Stimulated activated CD4-positive, alpha-beta T cell treated with anti-CD3 and anti-CD28 coated beads, Interleukin-15, amount 100 ng/mL, for 48 hours (primary cell): ENCODE measurements around the gene CORO6.

Source experiments
- DNase-seq, 2 donors: peaks; one replicate each; pipeline ENCODE4 v3.0.0-alpha.2; 2020; ENCODE audit warnings: low read depth in 2 of 2

CORO6 gene

DNA sequence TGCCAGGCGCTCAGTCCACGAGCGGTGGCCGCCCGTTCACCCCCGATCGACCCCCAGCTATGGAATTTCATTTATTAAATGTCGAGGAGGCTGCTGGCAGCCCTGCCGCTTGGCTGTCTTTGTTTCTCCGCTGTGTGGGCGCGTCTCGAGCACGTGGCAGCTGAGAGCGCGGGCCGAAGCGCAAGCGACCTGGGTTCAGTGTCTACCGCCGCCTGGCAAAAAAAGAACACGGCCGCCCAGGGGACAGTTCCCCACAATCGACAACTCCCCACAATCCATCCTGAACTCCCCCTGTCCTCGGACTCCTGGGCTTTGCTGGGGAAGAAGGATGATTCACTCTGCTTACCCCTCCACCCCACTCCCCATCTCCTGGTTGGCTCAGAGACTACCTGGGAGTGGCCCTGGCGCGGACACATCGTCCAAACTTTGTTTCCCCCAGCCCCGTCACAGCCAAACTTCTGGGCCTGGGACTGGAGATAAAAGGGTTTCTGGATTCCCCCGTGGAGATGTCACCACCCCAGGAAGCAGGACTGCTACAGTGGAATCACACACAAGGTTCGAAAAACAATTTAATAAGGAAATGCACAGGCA, 31.5 kb downstream of the CORO6 start:
- peak in 1 of 2 donors; percentile 36 for DNase-seq

DNA sequence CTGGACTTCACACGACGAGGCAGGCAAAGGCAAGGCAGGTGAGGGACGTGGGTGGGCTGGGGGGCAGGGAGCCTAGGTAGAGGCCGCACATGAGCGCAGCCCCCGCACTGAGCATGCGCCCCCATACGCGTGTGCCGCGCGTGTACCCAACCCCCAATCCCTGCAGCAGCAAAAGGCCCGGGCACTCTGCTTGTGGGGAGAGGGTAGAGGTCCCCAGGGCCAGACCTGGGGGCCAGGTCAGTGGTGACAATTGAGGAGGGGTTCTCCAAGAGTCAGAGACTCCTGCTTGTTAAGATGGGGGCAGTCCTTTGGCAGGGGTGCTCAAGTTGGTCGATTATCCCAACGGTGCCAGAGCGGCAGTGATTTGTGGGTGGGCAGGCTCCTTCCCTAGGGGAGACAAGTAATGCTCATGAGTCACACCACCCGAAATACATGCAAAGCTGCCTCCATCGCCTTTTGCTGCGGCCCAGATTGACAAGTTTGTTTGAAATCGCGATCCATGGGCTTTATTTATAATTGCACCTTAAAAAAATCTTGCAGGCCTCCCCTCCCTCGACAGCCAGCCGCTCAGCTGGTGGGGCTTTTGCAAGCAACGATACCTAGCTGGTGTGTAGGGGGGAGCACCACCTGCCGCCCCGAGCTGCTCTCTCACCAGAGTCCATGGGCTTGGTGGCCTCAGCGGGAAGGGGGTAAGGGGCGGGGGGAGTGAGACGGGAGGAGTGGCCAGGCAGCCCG, 32.1 kb downstream of the CORO6 start:
- no peak for DNase-seq

DNA sequence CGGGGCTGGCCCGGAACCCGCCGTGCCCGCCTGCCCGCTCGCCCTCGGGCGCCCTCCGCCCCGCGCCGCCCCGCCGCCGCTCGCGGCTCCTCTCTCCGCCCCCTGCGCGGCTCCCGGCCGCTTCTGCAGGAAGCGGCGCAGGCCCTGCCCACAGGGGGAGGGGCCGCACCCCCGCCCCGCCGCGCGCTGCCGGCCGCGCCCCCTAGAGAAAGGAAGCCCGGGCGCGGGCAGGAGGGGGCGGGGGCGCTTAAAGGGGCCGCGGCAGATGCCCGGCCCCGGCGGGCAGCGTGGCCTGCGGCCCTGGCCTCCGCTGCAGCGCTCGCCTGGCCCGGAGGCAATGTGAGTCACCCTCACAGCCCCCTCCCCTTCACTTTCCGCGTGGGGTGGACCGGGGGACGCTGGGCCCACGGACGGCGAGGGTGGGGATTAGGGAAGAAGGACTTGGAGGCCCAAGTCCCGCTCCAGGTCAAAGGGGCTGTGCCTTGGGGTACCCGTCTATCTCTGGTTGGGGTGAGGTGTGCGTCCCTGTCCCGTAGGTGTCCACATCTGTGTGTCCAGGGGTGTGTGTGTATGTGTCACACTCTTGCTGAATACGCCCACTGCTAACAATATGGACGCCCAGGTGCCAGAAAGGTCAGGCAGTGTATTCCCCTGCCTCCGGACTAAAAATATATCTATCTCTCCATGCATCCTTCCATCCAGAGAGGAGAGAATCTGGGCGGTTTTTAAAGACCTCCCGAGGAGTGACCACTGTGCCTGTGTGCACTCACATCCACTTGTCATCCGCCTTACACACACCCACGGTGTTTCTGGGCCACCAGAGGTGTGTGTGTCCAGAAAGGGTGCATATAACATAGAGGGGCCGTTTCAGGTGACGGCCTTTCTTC, 32.9 kb downstream of the CORO6 start, which contains the start of gene GIT1:
GIT1 (minus strand) TSS at position 125 of the 887 bp plus-strand sequence. CDS start 270 bp downstream, outside the sequence.
- DNase-seq, result peak in 1 of 2 donors; percentile 81

DNA sequence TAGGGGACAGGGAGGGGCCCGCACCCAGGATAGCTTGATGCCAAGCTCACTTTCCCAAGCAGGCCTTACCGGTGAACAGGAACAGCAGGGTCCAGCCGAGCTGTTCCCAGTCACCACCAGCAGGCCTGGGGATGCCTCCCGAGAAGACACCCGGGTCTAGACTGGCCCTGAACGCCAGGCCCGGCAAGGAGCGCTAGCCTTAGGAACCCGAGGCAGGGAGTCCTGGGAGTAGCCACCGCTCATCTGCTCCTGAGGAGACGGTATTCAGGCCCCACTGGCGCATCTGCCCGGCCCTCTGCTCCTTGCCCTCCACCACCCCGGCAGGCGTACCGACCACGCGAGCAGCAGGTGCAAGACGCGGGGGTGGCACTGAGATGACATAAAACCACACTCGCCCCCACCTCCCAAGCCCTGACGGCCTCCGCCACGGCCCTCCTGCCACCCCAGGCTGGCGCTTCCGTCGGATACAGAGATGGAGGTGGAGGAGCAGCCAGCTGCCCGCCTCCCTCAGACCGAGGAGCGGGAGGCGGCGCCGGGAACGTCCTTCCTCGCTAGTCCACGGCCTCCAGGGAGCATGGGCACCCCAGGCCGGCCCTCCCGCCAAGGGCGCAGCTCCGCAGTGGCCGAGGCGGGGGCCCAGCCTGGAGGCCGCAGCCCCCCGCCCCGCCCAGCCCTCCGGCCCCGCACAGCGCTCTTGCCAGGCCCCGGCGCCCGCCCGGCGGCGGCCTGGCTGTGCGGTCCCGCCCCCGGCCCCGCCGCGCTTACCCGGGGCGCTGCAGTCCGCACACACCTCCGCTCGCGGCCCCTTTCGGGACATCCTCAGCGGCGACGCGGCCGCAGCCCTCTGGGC, 33.9 kb downstream of the CORO6 start:
- DNase-seq, result peak in 1 of 2 donors; percentile 27

DNA sequence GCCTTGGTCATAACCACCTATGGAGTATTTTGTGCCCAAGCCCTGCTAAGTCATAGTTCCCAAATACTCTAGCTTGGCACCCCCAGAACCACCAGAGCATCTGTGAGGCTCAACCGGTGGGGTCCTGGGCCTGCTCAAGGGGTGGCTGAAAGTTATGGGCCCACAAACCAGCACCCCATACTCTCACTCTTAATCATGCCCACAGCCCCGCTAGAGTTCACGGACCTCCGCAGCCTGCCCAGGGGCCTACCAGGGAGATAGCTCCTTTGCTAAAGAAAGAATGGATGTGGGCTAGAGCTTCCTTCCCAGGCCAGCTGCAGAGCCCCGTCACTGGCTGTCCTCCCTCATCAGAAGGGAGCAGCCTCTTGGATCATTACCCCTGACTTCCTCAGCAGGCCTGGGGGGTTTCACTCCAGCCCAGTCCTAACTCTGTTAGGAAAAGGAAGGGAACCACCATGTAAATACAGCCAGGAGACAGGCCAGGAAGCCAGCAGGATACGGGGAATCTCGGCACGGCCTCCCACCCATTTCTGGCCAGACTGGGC, 34.6 kb downstream of the CORO6 start:
- DNase-seq, result no peak

DNA sequence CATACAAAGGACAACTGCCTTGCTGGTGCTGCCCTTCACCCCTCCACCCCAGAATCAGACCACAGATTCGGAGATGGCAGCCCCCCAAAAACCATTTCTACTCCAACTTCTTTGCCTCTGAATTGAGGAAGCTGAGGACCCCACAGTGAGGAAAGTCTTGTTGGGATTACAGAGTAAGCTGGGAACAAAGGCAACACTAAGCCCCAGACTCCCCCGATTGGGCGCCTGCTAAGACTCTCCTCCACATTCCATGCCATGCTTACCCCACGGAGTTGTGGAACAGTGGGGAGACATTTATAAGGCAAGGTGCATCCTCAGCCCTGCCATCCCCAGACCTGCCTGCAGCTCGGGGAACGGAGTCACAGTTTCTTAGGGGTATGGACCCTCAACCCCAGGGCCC, 35.1 kb downstream of the CORO6 start:
- DNase-seq, result no peak

DNA sequence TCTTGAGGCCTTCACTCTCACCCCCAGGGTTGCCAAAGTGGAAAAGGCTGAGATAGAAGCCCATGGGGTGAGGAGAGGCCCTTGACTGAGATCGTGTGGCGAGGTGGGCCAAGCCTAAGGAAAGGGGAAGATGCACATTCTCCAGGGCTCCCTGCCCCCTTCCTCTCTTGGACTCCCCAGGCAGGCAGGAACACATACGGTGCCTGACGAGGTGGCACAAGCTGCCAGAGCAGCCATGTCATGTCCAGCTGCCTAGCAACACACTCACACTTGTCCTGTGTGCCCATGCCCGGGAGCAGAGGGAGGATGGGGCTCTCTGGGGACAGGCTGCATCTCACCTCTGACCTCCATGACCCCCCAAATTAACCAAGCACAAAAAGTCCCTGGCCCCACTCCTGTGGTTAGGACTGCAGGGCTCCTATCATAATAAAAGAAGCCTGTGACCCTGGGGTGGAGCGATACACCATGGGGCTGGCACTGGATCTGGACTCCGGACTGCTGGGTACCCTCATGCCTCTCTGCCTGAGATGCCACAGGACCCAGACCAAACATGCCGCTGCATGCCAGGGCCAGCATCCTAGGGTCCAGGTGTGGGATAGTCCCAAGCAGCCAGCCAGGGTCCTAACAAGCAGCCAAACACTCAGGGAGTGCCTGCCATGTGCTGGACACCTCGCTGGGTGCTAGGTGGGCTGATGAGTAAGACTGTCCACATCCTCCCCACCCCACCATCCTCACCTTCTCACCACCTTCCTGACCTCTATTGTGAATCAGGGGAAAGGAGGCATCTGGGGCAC, 35.8 kb downstream of the CORO6 start:
- no peak for DNase-seq

DNA sequence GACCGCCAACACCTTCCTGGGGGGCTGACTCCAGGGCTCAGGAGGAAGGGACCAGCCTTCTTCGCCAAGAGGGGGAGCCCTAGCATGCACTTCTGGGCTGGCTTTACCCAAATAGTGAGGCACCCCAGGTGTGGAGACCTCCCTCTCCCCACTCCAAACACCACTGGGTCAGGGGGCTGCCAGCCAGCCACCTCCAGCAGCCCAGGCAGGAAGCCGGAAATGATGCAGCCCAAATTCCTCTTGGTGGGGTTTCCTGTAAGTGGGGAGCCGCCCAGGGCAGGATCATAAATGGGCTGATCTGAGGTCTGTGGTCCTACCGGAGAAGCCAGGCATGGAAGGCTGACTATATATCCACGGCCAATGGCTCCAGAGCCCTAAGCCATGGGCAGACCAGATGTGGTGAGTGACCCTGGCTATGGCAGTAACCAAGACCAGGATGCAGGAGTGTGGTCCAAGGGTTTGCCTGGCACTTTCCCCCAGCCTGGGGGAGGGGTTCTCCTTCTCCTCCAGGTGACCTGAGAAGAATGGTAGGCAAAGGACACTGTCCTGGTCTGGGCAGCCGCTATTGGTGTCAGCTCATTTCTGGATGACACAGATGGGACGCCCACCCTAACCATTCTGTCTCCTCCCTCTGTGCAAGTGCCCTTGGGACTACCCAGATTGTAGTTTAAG, 37.5 kb downstream of the CORO6 start:
- no peak for DNase-seq

DNA sequence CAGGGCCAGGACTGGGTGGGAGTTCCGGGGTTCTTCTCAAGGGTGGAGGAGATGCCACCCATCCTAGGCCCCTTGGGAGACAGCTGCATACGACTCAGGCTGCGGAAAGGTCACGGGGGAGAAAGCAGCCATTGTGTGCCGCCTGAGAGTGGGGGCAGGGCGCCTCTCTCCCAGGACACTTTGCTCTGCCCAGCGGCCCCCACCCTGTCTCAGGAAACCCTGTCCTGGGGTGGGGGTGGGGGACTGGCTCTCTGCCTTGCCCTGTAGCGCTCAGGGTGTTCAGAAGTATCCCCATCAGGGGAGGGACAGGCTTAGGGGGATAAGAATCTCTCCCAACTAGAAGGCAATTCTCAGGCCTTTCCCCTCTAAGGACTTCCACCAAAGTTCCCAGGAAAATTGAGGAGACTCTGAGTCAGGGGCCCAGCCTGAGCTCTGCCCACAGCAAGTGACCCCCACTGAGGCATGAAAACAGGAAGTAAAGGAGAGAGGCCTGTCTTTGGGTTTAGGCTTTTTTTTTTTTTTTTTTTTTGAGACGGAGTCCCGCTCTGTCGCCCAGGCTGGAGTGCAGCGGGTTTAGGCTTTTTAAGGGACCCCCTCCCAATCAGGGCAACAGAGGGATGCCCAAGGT, 38.1 kb downstream of the CORO6 start:
- no peak for DNase-seq

DNA sequence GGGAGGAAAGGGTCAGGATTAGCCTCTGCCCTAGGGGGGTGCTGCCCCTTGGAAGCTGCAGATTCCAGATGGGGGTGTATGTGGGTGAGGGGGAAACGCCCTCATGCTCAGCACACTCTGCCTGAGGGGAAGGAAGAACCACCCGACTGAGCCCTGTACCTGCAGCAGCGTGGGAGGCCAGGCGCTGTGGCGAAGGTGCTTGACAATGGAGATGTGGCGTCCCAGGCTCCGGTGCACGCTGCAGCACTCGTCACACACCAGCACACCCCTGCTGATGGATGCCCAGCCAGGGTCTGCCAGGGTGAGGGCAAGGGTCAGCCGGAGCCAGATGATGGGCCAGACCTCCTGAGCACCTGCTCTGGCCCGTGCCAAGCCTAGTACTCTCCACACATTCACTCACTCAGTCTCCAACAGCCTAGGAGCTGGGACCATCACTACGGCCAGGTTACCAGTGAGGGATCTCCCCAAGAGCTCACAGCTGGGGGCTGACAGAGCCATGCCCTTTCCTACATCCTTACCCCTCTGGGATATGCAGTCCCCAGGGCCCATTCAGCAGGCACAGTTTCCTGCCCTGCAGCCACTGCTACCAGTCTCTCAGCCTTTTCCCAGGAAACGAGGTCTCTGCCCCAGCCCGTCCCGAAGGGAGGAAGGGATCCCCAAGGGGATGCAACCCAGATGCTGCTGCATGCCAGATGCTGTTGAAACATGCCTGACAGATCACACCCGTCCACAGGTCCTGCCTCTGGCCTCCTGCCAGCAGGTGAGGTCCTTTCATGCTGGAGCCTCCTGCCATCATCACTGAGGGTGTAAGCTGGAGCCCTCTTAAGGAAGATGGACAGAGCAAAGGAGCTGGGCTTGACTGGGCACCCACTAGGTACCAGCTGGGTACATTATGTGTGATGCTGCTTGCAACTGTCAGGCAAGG, 39.1 kb downstream of the CORO6 start:
- no peak for DNase-seq

DNA sequence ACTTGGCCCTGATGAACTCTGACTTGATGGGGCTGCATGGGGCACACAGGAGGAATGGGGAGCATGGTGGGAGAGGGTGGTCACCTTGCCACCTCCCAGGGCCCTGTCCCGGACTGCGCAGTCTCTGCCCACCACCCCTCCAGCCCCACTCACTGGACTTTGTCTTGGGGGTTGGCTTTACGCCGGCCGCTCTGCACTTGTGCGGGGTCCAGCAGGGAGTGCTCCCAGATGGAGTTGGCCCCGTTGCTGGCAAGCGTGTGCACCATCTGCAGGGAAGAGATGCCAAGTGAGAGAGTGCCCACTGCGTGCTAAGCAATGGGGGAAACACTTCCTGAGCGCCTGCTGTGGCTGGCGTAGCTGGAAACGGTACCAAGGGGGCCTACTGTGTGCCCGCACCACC, 39.9 kb downstream of the CORO6 start:
- no peak for DNase-seq

DNA sequence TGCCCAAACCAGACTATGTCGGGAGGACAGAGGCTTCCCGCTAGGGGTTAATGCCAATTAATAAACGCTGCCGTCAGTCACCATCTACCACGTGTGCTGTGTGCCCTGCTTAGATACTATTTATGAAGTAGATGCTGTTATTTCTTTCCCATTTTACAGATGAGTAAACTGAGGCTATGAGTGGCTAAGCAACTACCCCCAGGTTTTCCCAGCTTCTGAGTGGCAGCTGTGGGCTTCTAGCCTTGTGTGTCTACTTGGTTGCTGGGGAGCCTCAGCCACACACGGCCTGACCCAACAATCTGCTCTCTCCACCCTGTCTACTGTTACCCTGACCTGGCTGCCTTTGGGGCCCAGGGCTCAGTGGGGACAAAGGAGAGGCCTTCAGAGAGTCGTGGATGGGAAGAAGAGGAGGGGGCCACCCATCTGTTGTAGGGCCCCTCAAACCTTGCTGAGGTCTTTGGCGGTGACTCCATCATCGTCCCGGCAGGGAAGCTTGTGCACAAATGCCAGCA, 40.4 kb downstream of the CORO6 start:
- DNase-seq, result no peak

DNA sequence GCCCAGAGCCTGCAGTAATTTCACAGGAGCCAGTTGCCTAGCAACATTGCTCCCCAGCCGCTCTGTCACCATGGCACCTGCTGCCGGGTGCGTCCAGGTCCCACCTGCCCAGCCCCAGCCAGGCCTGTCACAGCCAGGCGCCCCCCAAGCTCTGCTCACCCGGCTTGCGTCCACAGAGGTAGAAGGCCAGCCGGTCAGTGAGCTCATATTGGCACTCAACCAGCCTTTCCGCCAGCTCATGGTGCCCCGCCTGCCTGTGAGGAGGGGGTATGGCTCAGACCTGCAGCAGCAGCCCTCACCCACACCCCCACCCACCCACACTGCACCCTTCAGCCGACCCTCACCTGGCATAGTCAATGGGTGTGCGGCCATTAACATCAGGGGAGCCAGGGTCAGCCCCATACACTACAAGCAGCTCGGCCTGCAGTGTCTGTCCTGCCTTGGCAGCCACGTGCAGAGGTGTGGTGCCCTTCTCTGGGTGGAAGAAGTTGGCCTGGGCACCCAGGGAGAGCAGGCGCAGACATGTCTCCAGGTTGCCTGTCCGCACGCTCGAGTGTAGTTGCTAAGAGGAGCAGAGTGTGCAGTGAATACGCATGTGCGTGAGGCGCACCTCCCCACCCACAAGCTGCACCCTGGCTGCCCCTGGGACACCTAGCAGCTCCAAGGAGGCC, 41.0 kb downstream of the CORO6 start:
- DNase-seq, result no peak

DNA sequence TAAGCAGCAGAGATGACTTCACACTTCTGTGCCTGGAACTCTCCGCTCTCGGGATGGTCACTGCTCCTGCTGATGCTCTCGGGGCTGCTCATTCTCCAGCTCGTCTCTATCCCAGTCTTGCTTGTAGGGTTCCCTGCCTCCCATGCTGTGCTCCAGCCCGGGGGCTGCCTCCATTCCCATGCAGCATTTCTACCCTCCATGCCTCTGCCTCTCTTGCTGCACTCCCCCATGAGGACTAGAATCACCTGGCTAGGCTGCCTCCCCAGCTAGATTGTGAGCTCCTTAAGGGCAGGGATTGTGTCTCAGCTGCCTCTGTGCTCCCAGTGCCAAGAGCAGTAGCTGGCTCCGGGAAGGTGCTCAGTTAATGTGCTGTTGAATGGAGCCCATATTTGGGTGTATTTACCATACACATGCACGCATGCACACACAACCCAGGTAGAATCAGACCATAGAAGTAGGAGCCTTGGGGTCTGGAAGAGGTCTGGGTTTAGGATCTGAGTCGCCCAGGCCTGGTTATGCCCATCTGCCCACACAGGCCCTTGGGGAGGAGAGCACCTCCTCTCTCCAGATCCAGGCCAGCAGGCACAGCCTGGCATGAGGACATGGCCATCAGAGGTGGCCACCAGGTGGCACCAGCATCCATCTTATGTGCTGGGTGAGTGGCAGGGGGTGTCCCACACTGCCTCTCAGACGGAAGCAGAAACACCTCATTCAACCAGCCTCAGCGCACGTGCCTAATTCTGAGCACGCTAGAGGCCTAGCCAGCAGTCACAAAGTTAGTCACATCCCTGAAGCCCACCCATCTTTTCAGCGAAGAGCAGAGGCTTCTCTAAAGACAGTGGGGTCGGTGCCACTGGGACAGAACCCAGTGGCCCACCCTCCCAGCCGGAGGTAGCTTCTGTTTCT, 42.6 kb downstream of the CORO6 start:
- peak; percentile 85 to 89 for DNase-seq

DNA sequence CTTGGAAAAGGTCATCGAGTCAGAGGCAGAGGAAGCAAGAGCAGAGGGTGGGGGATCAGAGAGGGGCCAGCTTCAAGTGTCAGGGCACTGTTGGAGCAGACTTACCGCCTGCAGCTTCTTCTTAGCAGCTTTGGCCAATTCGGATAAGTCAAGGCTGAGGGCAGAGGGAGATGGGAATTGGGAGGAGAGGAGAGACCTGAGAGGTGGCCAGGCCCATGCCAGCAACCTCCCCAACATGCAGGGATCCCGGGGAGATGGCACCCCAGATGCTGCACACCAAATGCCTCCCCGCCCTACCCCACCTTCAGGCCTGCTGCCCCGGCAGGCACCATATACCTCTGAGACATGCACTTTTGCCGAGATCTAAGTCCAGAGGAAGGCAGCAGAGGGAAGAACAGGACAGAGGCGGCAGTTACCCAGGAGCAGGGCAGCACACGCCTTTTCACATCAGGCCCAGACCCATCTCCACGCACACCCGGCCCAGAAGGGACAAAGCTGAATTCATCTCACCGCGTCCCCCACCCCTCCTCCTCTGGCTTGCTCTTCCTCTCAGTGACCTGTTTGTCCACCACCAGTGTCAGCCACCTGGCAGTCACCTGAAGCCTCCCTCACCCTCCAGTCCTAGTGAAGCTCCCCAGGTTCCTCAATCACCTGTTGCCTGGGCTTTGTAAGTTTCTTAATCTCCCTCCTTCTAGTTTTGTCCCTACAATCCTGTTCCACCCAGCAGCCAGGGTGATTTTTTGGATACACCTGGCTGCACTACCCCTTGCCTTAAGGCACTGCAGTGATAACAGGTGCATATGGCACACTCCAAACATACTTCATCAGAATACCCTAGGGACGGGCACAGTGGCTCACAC, 43.9 kb downstream of the CORO6 start:
- no peak for DNase-seq
